ENCODE results near the gene PREX1.

GRCh38 chr20:48807051-48807450, 20.7 kb downstream of the PREX1 start:
- TF ChIP-seq CTCF (IDR thresholded peaks at IDR 0.05) (no peak), POLR2AphosphoS5 (IDR thresholded peaks at IDR 0.05; ENCODE audit: low read depth, low read length) (no peak), RAD21 (IDR thresholded peaks at IDR 0.05; ENCODE audit: low read length) (no peak), EP300 (IDR thresholded peaks at IDR 0.05; ENCODE audit: borderline replicate concordance in 1 of 2, low read depth in 1 of 2, low read length in 1 of 2) (no peak), PBX3 (IDR thresholded peaks at IDR 0.05) (no peak), EZH2phosphoT487 (IDR thresholded peaks at IDR 0.05; ENCODE audit: borderline replicate concordance, low read depth) (no peak), MXI1 (IDR thresholded peaks at IDR 0.05; ENCODE audit: low read depth, low read length) (no peak), NFIC (IDR thresholded peaks at IDR 0.05; ENCODE audit: borderline replicate concordance) (no peak), MAX (IDR thresholded peaks at IDR 0.05; ENCODE audit: low read depth) (no peak), FOXM1 (IDR thresholded peaks at IDR 0.05; ENCODE audit: low read depth) (no peak)
